Measurements from ENCODE around the gene NAXE.

DNA sequence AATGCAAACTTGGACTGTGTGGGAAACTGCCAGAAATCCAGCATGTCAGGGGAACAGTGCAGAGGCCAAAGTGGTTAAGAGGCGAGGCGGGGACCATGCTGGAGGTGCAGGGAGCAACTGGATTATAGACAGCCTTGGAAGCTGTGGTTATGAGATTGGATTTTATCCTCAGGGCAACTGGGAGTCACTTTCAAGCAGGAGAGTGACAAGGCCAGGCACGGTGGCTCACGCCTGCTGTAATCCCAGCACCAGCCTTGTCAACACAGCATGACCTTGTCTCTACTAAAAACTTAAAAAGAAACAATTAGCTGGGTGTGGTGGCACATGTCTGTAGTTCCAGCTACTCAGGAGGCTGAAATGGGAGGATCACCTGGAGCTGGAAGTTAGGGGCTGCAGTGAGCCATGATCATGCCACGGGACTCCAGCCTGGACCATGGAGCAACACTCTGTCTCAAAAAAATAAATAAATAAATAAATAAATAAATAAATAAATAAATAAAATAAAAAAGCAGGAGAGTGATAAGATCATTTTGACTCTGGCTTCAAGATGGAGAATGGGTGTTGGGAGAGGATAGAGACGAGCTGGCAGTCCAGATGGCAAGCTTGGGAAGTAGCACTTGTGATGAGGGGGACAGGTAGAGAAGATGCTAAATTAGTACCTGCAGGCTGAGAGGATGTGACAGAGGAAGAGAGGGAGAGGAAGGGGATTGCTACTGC is 31.2 kb downstream of the NAXE start:
- TF ChIP-seq CTCF (IDR thresholded peaks at IDR 0.05; ENCODE audit: low read length), result no peak
- TF ChIP-seq EZH2 (IDR thresholded peaks at IDR 0.05; ENCODE audit: borderline replicate concordance, low read length), result no peak
